Measurements from ENCODE around the gene MROH9.

GRCh38 chr1:170908942-170909341 lies 26.4 kb upstream of the MROH9 start:
- no peak for TF ChIP-seq MAX (IDR thresholded peaks at IDR 0.05; ENCODE audit: low read depth, low read length)
- TF ChIP-seq CTCF (IDR thresholded peaks at IDR 0.05; ENCODE audit: low read depth, low read length), result no peak
